Suprapubic skin (tissue), 4 donors: Measurements from ENCODE around the gene PRKCE. TPM values are rescaled to one million over a fixed set of nuclear protein-coding genes. Genes with fewer than 3 reads are reported as not detected.
A peak's percentile ranks its signal among the peaks of the same experiment; 100 is the strongest.

Experiments
- DNase-seq, 2 donors: peaks; one replicate each; pipeline ENCODE4 v3.0.0-alpha.2; 2019; ENCODE audit warnings: low spot score in 2 of 2
- H3K27ac ChIP-seq: fragments of 200-600 bp; sonication (generic); one replicate; pipeline ENCODE4 v1.5.1; 2019
- H3K27me3 ChIP-seq: fragments of 200-600 bp; sonication (generic); one replicate; pipeline ENCODE4 v1.5.1; 2019
- H3K36me3 ChIP-seq: fragments of 200-600 bp; sonication (generic); one replicate; pipeline ENCODE4 v1.5.1; 2019
- H3K4me1 ChIP-seq: fragments of 200-600 bp; sonication (generic); one replicate; pipeline ENCODE4 v1.5.1; 2019
- H3K4me3 ChIP-seq: fragments of 200-600 bp; sonication (generic); one replicate; pipeline ENCODE4 v1.5.1; 2019; ENCODE audit warnings: mild to moderate bottlenecking
- H3K9me3 ChIP-seq: fragments of 200-600 bp; sonication (generic); one replicate; pipeline ENCODE4 v1.5.1; 2019
- EP300 ChIP-seq: sonication (generic); formaldehyde crosslinking; IDR thresholded peaks from one replicate; pipeline ENCODE4 v1.6.1; 2017; ENCODE audit warnings: antibody characterized with exemption
- POLR2A ChIP-seq, 2 donors: fragments of 450-650 bp; IDR thresholded peaks; one replicate each; pipeline ENCODE4 v1.6.1; 2017; ENCODE audit warnings: antibody characterized with exemption in 2 of 2, mild to moderate bottlenecking in 2 of 2, moderate library complexity in 2 of 2
- POLR2AphosphoS5 ChIP-seq, 3 donors: sonication (generic); formaldehyde crosslinking; IDR thresholded peaks; one replicate each; pipeline ENCODE4 v1.6.1; 2017; ENCODE audit warnings: antibody characterized with exemption in 3 of 3
- WGBS: methylation state at CpG from one replicate; pipeline ENCODE4 v1.1.5; 2018; 5-methylcytosine and 5-hydroxymethylcytosine counted together
- total RNA-seq, 4 donors: library from RNA; depleted of rRNA; stranded (reverse); fragments of >200 nt; gene quantifications; one replicate each; pipeline ENCODE4 v1.1.0, GENCODE V29; 2016
- TF ChIP-seq, protein P1 (sequence below), 2 donors: fragments of 200-600 bp in 1 of 2; fragments of 450-650 bp in 1 of 2; sonication (generic) in 1 of 2; IDR thresholded peaks; one replicate each; pipeline ENCODE4 v1.5.1; 2016 to 2019; ENCODE audit warnings: antibody characterized with exemption in 2 of 2, mild to moderate bottlenecking in 1 of 2, moderate library complexity in 1 of 2

The PRKCE gene
- total RNA-seq, 4 donors from 2014 or later, result 7.9 to 18.3 (median 12.5) TPM

DNA sequence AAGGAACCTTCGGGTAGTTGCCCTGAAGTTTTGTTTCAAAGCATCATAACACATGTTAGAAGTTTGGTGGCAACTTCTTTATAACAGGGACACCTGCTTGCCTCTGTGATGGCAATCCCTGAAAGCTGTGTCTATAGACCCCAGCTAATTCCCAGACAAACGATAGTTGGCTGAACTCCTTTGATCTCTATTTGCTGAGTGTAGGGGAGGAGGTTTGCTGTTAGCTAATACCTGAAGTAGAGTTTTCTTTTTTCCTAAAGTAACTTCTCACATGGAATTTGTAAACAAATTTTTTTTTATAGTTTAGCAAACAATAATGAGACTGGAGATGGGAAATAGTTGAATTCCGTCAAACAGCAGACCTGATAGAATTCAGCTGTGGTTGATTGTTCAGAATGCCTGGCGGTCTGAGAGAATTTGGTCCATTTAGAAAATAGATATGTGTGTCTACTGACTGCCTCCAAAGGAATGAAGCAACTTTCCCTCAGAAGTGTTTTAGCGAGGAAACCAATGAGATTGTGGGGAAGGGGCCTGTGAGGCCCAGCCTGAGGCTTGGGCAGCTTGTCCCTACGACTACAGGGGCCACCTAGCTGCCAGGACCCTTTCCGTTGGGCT, 522.3 kb downstream of the PRKCE start:
- no peaks in the 10 kb centered on the region for H3K9me3 ChIP-seq
- peaks cover 36% of the 10 kb centered on the region for H3K4me1 ChIP-seq
- WGBS, result 88% methylated on average over 7 of the region's 7 CpGs
- H3K27ac ChIP-seq, result no peak overlapping the region
- H3K36me3 ChIP-seq, result no peaks in the 10 kb centered on the region
- no peak overlapping the region for H3K4me3 ChIP-seq
- no peaks in the 10 kb centered on the region for H3K27me3 ChIP-seq
- no peak for DNase-seq
- TF ChIP-seq POLR2A (IDR thresholded peaks at IDR 0.05), result no peak
- TF ChIP-seq EP300, result no peak
- TF ChIP-seq, protein P1, sequence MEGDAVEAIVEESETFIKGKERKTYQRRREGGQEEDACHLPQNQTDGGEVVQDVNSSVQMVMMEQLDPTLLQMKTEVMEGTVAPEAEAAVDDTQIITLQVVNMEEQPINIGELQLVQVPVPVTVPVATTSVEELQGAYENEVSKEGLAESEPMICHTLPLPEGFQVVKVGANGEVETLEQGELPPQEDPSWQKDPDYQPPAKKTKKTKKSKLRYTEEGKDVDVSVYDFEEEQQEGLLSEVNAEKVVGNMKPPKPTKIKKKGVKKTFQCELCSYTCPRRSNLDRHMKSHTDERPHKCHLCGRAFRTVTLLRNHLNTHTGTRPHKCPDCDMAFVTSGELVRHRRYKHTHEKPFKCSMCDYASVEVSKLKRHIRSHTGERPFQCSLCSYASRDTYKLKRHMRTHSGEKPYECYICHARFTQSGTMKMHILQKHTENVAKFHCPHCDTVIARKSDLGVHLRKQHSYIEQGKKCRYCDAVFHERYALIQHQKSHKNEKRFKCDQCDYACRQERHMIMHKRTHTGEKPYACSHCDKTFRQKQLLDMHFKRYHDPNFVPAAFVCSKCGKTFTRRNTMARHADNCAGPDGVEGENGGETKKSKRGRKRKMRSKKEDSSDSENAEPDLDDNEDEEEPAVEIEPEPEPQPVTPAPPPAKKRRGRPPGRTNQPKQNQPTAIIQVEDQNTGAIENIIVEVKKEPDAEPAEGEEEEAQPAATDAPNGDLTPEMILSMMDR (IDR thresholded peaks at IDR 0.05), result no peak

DNA sequence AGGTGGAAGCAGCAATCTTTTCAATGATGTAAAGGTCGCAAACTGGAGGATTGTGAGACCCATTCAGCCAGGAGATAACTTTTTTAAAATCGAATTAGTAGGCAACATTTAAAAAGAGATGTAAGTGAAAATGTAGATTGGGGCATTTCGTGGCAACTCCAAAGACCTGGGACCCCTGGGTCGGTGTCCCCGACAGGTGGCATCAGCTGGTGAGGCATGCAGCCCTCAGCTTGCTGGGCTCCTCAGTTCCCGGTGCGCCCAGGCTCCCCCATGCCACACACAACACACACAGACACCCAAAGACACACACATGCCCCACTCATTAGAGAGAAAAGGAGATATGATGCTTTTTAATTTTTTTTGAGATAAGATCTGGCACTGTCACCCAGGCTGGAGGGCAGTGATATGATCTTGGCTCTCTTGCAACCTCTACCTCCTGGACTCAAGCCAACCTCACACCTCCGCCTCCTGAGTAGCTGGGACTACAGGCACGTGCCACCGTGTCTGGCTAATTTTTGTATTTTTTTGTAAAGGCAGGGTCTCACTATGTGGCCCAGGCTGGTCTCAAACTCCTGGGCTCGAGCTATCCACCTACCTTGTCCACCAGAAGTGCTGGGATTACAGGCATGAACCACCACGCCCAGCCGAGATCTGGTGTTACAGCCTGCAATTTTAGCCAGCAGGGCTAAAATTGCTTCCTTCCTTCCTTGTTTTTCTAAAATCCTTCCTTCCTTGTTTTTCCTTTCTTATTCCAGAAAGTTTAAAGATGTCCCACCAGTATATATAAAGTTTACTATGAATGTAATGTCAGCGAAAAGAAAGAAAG, 523.1 kb downstream of the PRKCE start:
- Histone ChIP-seq H3K36me3 (no peaks in the 10 kb centered on the region), H3K4me3 (no peak overlapping the region), H3K9me3 (no peaks in the 10 kb centered on the region), H3K27ac (no peak overlapping the region), H3K27me3 (no peaks in the 10 kb centered on the region), H3K4me1 (peaks cover 43% of the 10 kb centered on the region)
- WGBS, result 69% methylated on average over 14 of the region's 14 CpGs
- DNase-seq, result no peak
- TF ChIP-seq EP300, result no peak
- TF ChIP-seq POLR2AphosphoS5 (IDR thresholded peaks at IDR 0.05), result no peak
- TF ChIP-seq, protein P1 (IDR thresholded peaks at IDR 0.05), result no peak
- no peak for TF ChIP-seq POLR2A (IDR thresholded peaks at IDR 0.05)

DNA sequence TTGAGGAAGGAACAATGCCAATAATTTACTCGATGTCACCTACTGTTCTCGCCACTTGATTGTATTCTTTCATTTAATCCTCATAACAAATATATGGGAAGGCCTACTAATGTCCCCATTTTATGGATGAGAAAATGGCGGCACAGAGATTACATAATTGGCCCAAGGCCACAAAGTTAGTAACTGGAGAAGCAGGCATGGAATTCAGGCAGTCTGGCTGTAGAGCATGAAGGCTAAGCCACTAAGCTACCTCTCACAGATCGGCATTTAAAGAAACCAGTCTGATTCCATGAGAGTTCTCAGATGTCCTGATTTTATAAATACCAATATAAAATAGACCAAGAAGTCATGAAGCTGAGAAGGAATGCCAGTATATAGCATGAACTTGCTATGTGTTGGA, 523.9 kb downstream of the PRKCE start:
- TF ChIP-seq POLR2AphosphoS5 (IDR thresholded peaks at IDR 0.05), result no peak
- no peak for TF ChIP-seq EP300
- TF ChIP-seq, protein P1 (IDR thresholded peaks at IDR 0.05), result no peak
- TF ChIP-seq POLR2A (IDR thresholded peaks at IDR 0.05), result no peak
- no peaks in the 10 kb centered on the region for H3K36me3 ChIP-seq
- WGBS, result 92% methylated on average over 4 of the region's 4 CpGs
- no peak for DNase-seq
- H3K4me1 ChIP-seq, result peaks cover 41% of the 10 kb centered on the region
- no peaks in the 10 kb centered on the region for H3K27me3 ChIP-seq
- no peak overlapping the region for H3K27ac ChIP-seq
- H3K4me3 ChIP-seq, result no peak overlapping the region
- no peaks in the 10 kb centered on the region for H3K9me3 ChIP-seq

DNA sequence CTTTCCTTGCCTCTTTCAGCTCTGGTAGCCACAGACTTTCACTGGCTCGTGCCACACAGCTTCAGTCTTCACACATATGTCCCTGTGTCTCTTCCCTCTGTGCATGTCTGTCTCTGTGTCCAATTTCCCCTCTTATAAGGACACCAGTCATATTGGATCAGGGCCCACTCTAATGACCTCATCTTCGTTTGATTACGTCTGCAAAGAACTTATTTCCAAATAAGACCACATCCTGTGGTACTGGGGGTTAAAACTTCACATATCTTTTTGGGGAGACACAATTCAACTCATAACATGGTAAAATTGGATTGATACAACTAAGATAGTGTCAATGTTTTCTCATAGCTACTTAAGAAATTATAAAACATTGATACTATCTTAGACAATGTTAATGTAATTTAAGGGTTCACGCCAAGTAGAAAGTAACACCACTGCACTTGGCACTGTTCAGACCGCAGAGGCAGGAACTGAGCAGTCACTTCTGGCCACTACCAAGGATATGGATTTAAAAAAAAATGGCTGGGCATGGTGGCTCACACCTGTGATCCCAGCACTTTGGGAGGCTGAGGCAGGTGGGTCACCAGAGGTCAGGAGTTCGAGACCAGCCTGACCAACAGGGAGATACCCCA, 526.1 kb downstream of the PRKCE start:
- peaks cover 23% of the 10 kb centered on the region for H3K4me1 ChIP-seq
- H3K27ac ChIP-seq, result no peak overlapping the region
- DNase-seq, result no peak
- no peak overlapping the region for H3K4me3 ChIP-seq
- TF ChIP-seq, protein P1 (IDR thresholded peaks at IDR 0.05), result no peak
- no peaks in the 10 kb centered on the region for H3K36me3 ChIP-seq
- 81% methylated on average over 6 of the region's 6 CpGs for WGBS
- H3K27me3 ChIP-seq, result no peaks in the 10 kb centered on the region
- no peaks in the 10 kb centered on the region for H3K9me3 ChIP-seq

DNA sequence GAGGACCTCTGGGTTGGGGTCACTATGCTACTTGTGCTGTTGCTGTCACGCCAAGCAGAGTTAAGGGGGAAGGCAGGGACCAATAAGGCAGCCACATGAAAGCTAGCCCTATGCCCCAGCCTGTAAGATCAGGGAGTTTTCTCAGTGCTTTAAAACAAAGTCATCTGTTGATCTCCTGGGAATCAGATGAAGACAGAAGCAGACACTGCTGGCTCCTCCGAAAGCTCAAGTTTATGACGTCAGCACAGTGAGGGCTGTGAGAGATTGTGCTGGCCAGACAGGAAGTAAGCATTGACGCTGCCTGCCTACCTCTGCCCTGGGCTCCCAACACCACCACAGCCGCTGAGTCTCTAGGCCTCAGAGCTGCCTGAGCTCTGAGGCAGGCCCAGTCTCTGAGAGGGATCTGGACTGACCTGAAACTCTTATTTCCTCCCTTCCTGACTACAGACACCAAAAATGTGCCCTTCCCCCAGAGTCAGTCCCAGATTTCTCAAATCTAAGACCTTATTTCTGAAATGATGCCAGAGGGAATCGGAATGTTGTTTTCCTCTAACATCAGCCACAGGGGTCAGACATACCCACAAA, 527.7 kb downstream of the PRKCE start:
- peaks cover 21% of the 10 kb centered on the region for H3K4me1 ChIP-seq
- H3K27me3 ChIP-seq, result no peaks in the 10 kb centered on the region
- H3K9me3 ChIP-seq, result no peaks in the 10 kb centered on the region
- 38% methylated on average over 6 of the region's 6 CpGs for WGBS
- no peak overlapping the region for H3K4me3 ChIP-seq
- H3K27ac ChIP-seq, result peak overlapping the region; percentile 7
- H3K36me3 ChIP-seq, result no peaks in the 10 kb centered on the region
- TF ChIP-seq EP300 (no peak), POLR2A (IDR thresholded peaks at IDR 0.05) (no peak), POLR2AphosphoS5 (IDR thresholded peaks at IDR 0.05) (no peak)
- TF ChIP-seq, protein P1 (IDR thresholded peaks at IDR 0.05), result no peak
- DNase-seq, result no peak
